Measurements from ENCODE around the gene MICB.
"Not testable (repeated sequence)": the region's sequence is repeated elsewhere in the genome, so short reads cannot be mapped to it uniquely, and the experiment has no call there.

MICB gene

DNA sequence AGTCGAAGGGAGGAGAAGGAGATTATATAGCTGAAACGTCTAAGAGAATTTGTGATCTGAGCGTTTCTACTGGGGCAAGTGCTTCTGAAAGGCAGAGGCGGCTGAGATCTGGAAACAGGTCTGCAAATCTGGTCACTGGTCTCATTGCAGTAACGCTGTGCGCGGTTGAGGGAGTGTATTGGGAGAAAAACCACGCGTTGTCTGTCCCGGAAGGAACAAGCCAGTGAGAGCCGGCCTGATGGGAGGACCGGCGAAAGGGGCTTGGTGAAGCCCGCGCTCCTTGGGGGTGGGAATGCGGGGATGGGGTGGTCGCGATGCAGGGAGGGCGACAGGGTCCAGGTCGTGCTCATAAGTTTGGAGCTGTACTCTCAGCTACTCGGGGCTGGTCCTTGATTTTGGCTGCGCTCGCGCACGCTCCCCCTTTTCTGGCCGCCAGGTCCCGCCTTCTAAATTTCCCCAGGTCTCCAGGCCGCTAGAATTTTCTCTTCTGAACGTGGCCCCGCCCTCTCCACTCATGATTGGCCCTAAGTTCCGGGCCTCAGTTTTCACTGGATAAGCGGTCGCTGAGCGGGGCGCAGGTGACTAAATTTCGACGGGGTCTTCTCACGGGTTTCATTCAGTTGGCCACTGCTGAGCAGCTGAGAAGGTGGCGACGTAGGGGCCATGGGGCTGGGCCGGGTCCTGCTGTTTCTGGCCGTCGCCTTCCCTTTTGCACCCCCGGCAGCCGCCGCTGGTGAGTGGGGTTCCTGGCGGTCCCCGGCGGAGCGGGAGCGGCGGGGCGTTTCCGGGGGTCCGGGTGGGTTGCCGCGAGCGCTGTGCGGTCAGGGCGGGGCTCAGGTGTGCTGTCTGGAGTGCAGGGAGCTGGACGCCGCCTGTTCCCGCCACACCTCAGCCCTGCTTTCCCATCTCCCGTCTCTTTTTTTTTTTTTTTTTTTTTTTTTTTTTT is at the start of gene MICB:
Gene MICB (plus strand): TSS at position 615 of the 946 bp plus-strand sequence. CDS start 49 bp downstream, at position 664.
- peak within 1 kb of the TSS; percentile 47 for H3K9ac ChIP-seq (ENCODE audit: low read length)
- H3K27me3 ChIP-seq (ENCODE audit: control insufficient read depth, insufficient read depth, low read length): peaks cover 47% of the 10 kb centered on the region

DNA sequence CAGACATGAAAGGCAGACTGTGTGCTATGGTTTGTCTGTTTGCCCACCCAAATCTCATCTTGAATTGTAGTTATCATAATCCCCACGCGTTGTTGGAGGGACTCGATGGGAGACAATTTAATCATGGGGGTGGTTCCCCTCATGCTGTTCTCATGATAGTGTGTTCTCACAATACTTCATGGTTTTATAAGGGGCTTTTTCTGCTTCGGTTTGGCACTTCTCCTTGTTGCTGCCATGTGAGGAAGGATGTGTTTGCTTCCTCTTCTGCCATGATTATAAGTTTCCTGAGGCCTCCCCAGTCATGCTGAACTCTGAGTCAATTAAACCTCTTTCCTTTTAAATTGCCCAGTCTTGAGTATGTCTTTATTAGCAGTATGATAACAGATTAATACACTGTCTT is 47.2 kb upstream of the MICB start:
- H3K9me3 ChIP-seq (ENCODE audit: control insufficient read depth, low read length): no peaks in the 10 kb centered on the region
- H3K36me3 ChIP-seq (ENCODE audit: control insufficient read depth, insufficient read depth, low read length): no peaks in the 10 kb centered on the region
- H3K9ac ChIP-seq (ENCODE audit: low read length): no peak overlapping the region
- peaks cover 7% of the 10 kb centered on the region for H3K27me3 ChIP-seq (ENCODE audit: control insufficient read depth, insufficient read depth, low read length)
- H3K4me1 ChIP-seq (ENCODE audit: control insufficient read depth, insufficient read depth, low read length): no peaks in the 10 kb centered on the region
- H3K4me3 ChIP-seq (ENCODE audit: low read length): no peak overlapping the region

More for the DNA sequence above, at the start of gene MICB:
- Histone ChIP-seq H3K4me3 (ENCODE audit: low read length) (peak within 1 kb of the TSS; percentile 31), H3K9me3 (ENCODE audit: control insufficient read depth, low read length) (no peaks in the 10 kb centered on the region), H3K4me1 (ENCODE audit: control insufficient read depth, insufficient read depth, low read length) (peaks cover 4% of the 10 kb centered on the region), H3K36me3 (ENCODE audit: control insufficient read depth, insufficient read depth, low read length) (no peaks in the 10 kb centered on the region)

DNA sequence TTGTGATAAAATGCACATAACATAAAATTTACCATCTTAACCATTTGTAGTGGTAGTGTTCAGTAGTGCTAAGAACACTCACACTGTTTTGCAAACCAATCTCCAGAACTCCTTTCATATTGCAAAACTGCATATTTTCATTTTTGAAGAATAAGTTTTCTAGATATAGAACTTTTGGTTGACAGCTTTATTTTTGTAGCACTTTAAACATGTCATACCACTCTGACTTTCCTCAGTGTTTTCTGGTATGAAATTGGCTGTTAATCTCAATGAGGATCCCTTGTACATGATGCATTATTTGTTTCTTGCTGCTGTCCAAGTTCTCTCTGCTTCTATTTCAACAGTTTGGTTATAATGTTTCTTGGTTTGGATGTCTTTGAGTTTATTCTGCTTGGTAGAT is 45.1 kb upstream of the MICB start:
- Histone ChIP-seq H3K9me3 (ENCODE audit: control insufficient read depth, low read length) (no peaks in the 10 kb centered on the region), H3K36me3 (ENCODE audit: control insufficient read depth, insufficient read depth, low read length) (no peaks in the 10 kb centered on the region), H3K4me3 (ENCODE audit: low read length) (no peak overlapping the region), H3K27me3 (ENCODE audit: control insufficient read depth, insufficient read depth, low read length) (peaks cover 5% of the 10 kb centered on the region), H3K4me1 (ENCODE audit: control insufficient read depth, insufficient read depth, low read length) (no peaks in the 10 kb centered on the region), H3K9ac (ENCODE audit: low read length) (no peak overlapping the region)

DNA sequence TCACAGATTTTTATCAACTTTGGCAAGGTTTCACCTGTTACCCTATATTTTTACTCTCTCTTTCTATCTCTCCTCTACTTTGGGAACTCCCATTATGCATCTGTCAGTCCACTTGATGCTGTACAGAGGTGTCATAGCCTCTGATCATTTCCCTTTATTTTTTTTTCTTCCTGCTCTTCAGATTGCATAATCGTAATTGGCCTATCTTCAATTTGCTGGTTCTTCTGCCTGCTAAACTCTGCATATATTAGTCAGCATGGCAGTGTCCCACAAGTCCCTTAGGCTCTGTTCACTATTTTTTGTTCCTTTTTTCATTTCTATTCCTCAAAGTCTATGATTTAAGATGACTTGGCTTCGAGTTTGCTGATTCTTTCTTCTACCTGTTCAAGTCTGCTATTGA is 44.7 kb upstream of the MICB start:
- no peak overlapping the region for H3K9ac ChIP-seq (ENCODE audit: low read length)
- no peaks in the 10 kb centered on the region for H3K4me1 ChIP-seq (ENCODE audit: control insufficient read depth, insufficient read depth, low read length)
- no peaks in the 10 kb centered on the region for H3K36me3 ChIP-seq (ENCODE audit: control insufficient read depth, insufficient read depth, low read length)
- H3K4me3 ChIP-seq (ENCODE audit: low read length): no peak overlapping the region
- peaks cover 5% of the 10 kb centered on the region for H3K27me3 ChIP-seq (ENCODE audit: control insufficient read depth, insufficient read depth, low read length)
- H3K9me3 ChIP-seq (ENCODE audit: control insufficient read depth, low read length): no peaks in the 10 kb centered on the region

DNA sequence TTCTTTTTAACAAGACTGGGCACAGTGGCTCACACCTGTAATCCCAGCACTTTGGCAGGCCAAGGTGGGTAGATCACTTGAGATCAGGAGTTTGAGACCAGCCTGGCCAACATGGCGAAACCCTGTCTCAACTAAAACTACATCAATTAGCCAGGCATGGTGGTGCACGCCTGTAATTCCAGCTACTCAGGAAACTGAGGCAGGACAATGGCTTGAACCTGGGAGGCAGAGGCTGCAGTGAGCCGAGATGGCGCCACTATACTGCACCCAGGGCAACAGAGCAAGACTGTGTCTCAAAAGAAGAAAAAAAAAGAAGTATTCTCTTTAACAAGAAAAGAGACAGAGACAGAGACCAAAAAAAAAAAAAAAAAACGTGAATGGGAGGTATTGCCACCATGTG is 38.1 kb upstream of the MICB start:
- H3K9ac ChIP-seq (ENCODE audit: low read length); H3K9me3 ChIP-seq (ENCODE audit: control insufficient read depth, low read length); H3K4me3 ChIP-seq (ENCODE audit: low read length); H3K36me3 ChIP-seq (ENCODE audit: control insufficient read depth, insufficient read depth, low read length); H3K27me3 ChIP-seq (ENCODE audit: control insufficient read depth, insufficient read depth, low read length): not testable (repeated sequence)
- H3K4me1 ChIP-seq (ENCODE audit: control insufficient read depth, insufficient read depth, low read length): peaks cover 14% of the 10 kb centered on the region

DNA sequence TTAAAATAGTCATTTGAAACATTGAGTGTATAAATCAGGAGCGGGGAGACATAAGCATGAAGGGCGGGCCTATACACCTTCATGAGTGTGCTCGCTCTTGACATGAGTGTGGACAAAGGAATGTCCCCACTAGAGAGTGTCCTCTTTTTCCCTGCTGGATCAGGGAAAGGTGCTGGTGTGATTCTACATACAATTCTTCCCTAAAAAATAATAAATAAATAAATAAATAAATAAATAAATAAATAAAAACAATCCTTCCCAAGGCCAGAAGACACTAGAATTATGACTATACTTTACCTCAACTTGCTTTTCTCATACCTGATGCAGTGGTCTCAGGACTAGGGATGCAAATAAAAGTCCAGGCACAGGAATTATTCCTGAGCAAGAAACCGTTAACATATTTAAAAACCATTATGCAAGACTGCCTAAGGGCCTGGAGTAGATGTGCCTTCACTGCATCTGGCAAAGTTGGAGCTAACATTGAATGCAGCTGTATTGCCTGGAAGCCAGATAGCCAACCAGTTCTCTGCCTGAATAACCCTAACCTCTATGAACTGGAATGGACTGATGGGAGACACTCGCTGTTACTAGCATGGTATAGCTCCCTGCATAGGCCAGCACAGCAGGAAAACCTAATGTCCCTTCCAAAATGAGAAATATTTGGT is 37.5 kb upstream of the MICB start:
- Histone ChIP-seq H3K9me3 (ENCODE audit: control insufficient read depth, low read length) (no peaks in the 10 kb centered on the region), H3K4me3 (ENCODE audit: low read length) (no peak overlapping the region), H3K9ac (ENCODE audit: low read length) (no peak overlapping the region), H3K27me3 (ENCODE audit: control insufficient read depth, insufficient read depth, low read length) (no peaks in the 10 kb centered on the region), H3K36me3 (ENCODE audit: control insufficient read depth, insufficient read depth, low read length) (no peaks in the 10 kb centered on the region), H3K4me1 (ENCODE audit: control insufficient read depth, insufficient read depth, low read length) (peaks cover 15% of the 10 kb centered on the region)

DNA sequence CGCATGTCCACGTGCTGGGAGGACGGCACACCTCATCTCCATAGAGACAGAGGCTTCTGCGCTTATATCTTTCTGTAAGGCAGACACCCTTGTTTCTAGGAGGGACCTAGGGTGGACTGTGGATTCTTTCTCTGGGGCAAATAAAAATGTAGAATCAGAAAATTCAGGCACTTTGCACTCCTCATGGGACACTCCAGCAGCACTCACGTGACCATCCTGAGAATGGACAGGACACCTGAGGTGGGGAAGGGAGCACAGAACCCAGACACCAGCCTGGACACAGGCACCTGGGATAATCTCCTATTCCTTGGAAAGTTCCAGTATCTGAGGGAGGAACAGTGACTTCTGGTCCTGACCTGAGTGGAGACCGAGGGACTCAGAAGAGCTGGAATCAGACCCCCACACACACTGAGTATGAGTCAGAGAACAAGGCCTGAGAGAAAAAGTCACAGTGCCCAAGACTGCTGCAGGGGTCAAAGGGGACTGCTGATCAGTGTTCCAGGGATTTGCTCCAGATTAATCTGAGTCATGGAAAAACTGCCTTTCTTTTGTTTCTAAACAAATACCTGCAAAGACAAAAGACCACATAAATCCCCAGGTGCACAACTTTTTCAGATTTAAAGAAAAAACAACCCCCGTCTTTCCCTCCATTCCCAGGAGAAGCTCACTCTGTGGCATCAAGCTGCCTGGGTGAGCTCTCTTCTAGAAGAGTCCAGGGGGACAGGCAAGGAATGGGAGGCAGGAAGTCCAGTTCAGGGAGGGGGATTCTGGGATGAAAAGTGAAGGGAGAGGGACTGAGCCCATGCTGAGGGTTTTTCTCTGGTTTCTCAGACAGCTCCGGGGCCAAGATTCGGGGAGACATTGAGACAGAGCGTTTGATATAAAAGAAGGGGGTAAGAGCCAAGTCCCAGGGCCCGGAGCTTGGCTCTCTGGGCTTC is 35.6 kb upstream of the MICB start:
- no peaks in the 10 kb centered on the region for H3K9me3 ChIP-seq (ENCODE audit: control insufficient read depth, low read length)
- peak overlapping the region; percentile 46 for H3K4me3 ChIP-seq (ENCODE audit: low read length)
- H3K36me3 ChIP-seq (ENCODE audit: control insufficient read depth, insufficient read depth, low read length): no peaks in the 10 kb centered on the region
- peak overlapping the region; percentile 82 for H3K9ac ChIP-seq (ENCODE audit: low read length)
- H3K4me1 ChIP-seq (ENCODE audit: control insufficient read depth, insufficient read depth, low read length): peaks cover 15% of the 10 kb centered on the region
- H3K27me3 ChIP-seq (ENCODE audit: control insufficient read depth, insufficient read depth, low read length): no peaks in the 10 kb centered on the region

DNA sequence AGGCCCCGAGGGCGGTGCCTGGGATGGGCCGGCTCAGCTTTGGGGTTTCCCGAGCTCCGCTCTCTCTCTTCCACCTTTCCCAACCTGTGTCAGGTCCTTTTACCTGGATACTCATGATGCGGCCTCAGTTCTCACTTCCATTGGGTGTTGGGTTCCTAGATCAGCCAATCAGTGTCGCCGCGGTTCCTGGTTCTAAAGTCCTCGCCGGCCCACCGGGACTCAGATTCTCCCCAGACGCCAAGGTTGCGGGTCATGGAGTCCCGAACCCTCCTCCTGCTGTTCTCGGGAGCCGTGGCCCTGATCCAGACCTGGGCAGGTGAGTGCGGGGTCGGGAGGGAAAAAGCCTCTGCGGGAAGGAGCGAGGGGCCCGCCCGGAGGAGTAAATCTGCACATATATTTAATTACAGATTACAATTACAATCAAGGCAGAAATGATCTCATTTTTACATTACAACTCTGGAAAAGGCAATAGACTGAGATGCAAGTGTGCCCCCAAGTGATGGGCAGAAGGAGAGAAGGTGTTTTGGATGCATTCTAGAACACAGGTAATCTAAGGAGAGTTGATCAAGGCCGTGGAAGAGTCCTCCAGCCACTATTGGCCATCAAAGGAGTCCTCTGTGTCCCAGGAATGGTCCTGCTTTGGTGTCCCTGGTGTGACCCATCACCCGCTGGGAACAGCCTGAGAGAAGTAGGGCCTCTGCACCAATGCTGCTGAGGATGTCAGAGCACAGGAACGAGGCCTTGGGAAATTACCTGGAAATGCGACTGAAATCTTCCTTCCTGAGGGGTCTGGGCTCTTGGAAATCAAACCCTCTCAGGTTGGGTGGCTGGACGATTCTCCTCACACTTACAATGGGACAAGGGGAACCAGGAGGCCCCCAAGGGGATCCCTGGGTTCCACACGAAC is 34.7 kb upstream of the MICB start:
- peak overlapping the region; percentile 46 for H3K4me3 ChIP-seq (ENCODE audit: low read length)
- no peaks in the 10 kb centered on the region for H3K27me3 ChIP-seq (ENCODE audit: control insufficient read depth, insufficient read depth, low read length)
- H3K4me1 ChIP-seq (ENCODE audit: control insufficient read depth, insufficient read depth, low read length): peaks cover 15% of the 10 kb centered on the region
- peak overlapping the region; percentile 82 for H3K9ac ChIP-seq (ENCODE audit: low read length)
- H3K9me3 ChIP-seq (ENCODE audit: control insufficient read depth, low read length): no peaks in the 10 kb centered on the region
- H3K36me3 ChIP-seq (ENCODE audit: control insufficient read depth, insufficient read depth, low read length): no peaks in the 10 kb centered on the region

DNA sequence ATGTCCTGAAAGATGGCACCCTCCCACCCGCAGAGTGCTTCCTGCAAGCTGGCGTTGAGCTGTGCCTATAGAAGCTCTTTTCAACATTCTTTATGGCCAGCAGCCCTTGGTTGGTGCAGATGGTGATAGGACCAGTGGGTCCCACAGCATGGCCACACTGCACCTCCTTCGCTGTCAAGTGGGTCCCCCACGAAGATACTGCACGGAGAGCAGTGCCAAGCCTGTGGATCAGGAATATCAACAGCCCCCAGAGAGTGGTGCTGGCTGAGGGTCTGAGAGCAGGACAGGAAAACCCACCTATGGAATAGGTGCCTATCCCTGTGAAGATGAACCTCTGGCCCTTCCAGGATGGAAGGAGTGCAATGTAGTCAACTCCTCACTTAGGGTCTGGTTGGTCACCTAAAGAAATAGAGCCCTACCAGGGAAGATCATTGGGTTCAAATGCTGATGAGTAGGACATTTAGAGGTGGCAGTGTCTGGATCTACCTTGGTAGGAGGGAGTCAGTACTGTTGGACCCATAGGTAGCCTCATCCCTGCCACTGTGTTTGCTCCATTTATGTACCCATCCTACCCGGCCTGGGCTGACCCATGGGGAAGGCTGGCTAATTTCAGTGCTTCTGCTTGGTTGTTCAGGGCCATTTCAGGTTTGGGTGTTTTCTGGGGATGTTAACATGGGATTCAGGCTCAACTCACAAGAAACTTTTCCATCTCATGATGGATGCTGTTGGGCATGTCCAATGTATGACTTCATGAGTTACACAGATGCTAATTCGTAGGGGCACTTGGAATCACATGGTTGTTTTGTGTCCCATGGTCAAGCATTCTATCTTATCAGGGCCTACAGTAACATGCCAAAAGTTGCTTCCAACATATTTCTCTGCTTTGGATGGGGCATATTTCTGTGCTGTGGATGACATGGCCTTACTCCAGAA is 33.4 kb upstream of the MICB start:
- Histone ChIP-seq H3K27me3 (ENCODE audit: control insufficient read depth, insufficient read depth, low read length) (no peaks in the 10 kb centered on the region), H3K9ac (ENCODE audit: low read length) (no peak overlapping the region), H3K4me3 (ENCODE audit: low read length) (peak overlapping the region; percentile 46), H3K4me1 (ENCODE audit: control insufficient read depth, insufficient read depth, low read length) (peaks cover 15% of the 10 kb centered on the region), H3K36me3 (ENCODE audit: control insufficient read depth, insufficient read depth, low read length) (no peaks in the 10 kb centered on the region), H3K9me3 (ENCODE audit: control insufficient read depth, low read length) (no peaks in the 10 kb centered on the region)

DNA sequence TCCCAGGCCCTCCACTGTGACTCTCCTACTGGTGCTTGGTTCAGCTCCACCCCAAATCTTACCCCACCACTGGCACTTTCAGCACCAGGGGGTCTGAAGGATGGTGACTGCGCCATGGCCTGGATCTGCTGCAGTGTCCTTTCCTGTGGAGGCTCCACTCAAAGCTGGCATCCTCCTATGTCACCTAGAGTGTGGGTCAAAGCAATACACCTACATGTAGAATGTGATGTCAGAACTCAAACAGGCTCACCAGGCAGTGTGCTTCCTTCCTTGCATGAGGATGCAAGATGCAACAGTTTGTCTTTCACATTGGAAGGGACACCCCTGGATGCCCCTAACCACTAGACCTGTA is 32.8 kb upstream of the MICB start:
- Histone ChIP-seq H3K4me3 (ENCODE audit: low read length) (no peak overlapping the region), H3K4me1 (ENCODE audit: control insufficient read depth, insufficient read depth, low read length) (peaks cover 15% of the 10 kb centered on the region), H3K9me3 (ENCODE audit: control insufficient read depth, low read length) (no peaks in the 10 kb centered on the region), H3K27me3 (ENCODE audit: control insufficient read depth, insufficient read depth, low read length) (no peaks in the 10 kb centered on the region), H3K36me3 (ENCODE audit: control insufficient read depth, insufficient read depth, low read length) (no peaks in the 10 kb centered on the region), H3K9ac (ENCODE audit: low read length) (no peak overlapping the region)

All from mucosa of stomach (tissue), 1 donor.